ENCODE measurements around the gene MTRFR.
A peak's percentile ranks its signal among the peaks of the same experiment; 100 is the strongest.

The MTRFR gene

DNA sequence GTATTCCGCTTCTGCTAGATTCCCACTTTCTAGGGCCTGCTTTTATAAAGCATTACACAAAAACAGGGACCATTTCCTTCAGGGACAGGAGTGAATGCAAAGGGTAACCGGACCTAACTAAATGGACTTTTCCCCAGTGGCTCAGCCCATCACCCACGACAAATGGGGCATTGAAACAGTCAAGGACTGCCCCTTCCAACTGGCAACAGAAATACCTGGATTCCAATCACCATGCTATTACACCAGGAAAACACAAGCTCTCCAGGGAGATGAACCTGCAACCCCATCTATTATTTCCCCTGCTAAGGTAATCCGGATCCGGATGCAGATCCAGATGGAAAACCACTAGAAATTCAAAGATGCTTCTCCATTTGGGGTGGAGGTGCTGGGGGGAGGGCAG lies 1.3 kb upstream of the MTRFR start:
- Histone ChIP-seq H3K4me3 (ENCODE audit: low read depth in 1 of 5, low read length in 5 of 5) (peak overlapping the region; percentile 79 to 98 (median 96)), H3K27me3 (ENCODE audit: control insufficient read depth in 5 of 5, insufficient read depth in 4 of 5, low read length in 5 of 5) (no peaks in the 10 kb centered on the region), H3K4me1 (ENCODE audit: control insufficient read depth in 5 of 5, insufficient read depth in 5 of 5, low read length in 5 of 5) (peaks cover 5 to 30% (median 27%) of the 10 kb centered on the region in 5 donors), H3K36me3 (ENCODE audit: control insufficient read depth in 5 of 5, insufficient read depth in 5 of 5, low read length in 5 of 5) (peaks cover 0 to 5% (median 0%) of the 10 kb centered on the region in 5 donors), H3K9me3 (ENCODE audit: control insufficient read depth in 5 of 5, low read length in 5 of 5) (no peaks in the 10 kb centered on the region), H3K9ac (ENCODE audit: low read length in 5 of 5) (peak overlapping the region in 4 of 5 donors; percentile 48 to 88 (median 82)), H3K27ac (ENCODE audit: low read depth, low read length) (peak overlapping the region; percentile 83)

DNA sequence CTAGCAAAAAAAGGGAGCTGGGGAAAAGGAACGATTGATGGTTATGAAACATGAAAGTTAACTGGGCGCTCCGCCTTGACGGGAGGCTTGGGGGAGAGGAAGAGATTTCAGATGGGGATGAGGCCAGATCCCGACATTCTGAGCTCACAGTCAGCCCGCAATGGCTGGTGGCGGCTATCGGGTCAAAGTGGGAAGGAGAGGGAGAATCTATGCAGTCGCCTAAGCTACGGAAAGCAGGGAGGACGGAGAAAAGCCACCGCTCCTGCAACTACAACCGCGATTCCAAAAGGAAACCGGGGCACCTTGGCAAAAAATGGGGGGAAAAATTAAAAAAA lies 797 bp upstream of the MTRFR start:
- Histone ChIP-seq H3K27ac (ENCODE audit: low read depth, low read length) (peak overlapping the region; percentile 83), H3K9me3 (ENCODE audit: control insufficient read depth in 5 of 5, low read length in 5 of 5) (no peaks in the 10 kb centered on the region), H3K4me3 (ENCODE audit: low read depth in 1 of 5, low read length in 5 of 5) (peak overlapping the region; percentile 79 to 98 (median 96)), H3K4me1 (ENCODE audit: control insufficient read depth in 5 of 5, insufficient read depth in 5 of 5, low read length in 5 of 5) (peaks cover 5 to 30% (median 27%) of the 10 kb centered on the region in 5 donors), H3K9ac (ENCODE audit: low read length in 5 of 5) (peak overlapping the region in 4 of 5 donors; percentile 48 to 88 (median 82)), H3K36me3 (ENCODE audit: control insufficient read depth in 5 of 5, insufficient read depth in 5 of 5, low read length in 5 of 5) (peaks cover 0 to 5% (median 0%) of the 10 kb centered on the region in 5 donors), H3K27me3 (ENCODE audit: control insufficient read depth in 5 of 5, insufficient read depth in 4 of 5, low read length in 5 of 5) (no peaks in the 10 kb centered on the region)

DNA sequence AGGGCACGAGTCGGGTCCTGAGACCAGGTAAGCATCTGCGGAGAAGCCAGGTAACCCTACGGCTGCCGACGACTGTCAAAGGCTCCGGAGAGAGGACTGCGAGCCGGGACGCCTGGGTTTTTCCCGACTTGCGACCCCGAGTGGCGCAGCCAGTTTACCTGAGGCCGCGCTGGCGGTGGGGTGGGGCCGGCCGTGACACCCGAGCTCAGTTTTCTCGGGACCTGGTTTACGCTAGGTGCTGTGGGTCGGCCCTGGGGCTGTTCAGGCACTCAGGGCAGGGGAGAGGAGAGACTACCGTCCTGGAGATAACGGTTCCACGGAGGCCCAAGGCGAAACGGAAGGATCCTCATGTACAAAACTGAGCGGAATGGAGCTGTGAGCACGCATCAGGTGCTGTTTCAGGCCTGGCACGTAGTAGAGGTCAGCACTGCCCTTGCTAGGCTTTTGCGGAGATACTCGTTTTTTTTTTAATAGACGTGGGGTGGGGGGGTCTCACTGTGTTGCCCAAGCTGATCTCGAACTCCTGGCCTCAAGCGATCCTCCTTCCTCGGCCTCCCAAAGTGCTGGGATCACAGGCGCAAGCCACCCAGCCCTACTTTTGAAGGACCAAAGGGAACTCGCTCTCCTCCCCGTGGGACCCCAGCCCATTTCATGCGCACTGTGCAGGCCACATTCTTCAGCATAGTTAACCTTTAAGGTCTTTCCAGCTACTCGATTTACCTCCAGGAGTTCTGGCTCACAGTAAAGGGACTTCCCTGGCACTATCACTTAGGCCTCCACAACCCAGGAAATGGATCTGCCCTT lies 471 bp downstream of the MTRFR start:
- Histone ChIP-seq H3K27me3 (ENCODE audit: control insufficient read depth in 5 of 5, insufficient read depth in 4 of 5, low read length in 5 of 5) (no peaks in the 10 kb centered on the region), H3K36me3 (ENCODE audit: control insufficient read depth in 5 of 5, insufficient read depth in 5 of 5, low read length in 5 of 5) (peaks cover 0 to 2% (median 0%) of the 10 kb centered on the region in 5 donors), H3K27ac (ENCODE audit: low read depth, low read length) (peak overlapping the region; percentile 83), H3K4me1 (ENCODE audit: control insufficient read depth in 5 of 5, insufficient read depth in 5 of 5, low read length in 5 of 5) (peaks cover 5 to 35% (median 27%) of the 10 kb centered on the region in 5 donors), H3K9me3 (ENCODE audit: control insufficient read depth in 5 of 5, low read length in 5 of 5) (no peaks in the 10 kb centered on the region), H3K4me3 (ENCODE audit: low read depth in 1 of 5, low read length in 5 of 5) (peak overlapping the region; percentile 79 to 99 (median 96)), H3K9ac (ENCODE audit: low read length in 5 of 5) (peak overlapping the region; percentile 85 to 98 (median 94))

DNA sequence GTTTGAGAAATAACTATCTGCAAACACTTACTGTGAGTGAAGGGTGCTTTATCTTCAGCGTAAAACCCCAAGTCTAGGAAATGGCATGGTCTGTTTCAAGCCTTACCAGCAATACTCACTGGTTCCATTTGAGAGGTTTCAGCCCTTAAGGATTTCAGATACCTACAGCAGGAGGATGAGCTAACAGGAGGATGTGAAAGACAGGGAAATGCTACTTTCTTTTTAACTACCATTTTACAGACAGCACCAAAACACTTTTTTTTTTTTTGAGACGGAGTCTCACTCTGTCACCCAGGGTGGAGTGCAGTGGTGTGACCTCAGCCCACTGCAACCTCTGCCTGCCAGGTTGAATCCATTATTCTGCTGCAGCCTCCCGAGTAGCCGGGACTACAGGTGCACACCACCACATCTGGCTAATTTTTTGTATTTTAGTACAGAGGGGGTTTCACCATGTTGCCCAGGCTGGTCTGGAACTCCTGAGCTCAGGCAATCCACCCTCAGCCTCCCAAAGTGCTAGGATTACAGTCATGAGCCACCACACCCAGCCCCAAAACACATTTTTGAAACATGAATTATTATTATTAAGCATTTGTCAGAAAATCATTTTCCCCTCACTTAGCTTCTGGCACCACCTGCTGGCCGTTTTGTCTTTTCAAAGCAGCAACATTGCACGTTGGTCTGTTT lies 4.6 kb downstream of the MTRFR start:
- Histone ChIP-seq H3K9me3 (ENCODE audit: control insufficient read depth in 5 of 5, low read length in 5 of 5) (no peaks in the 10 kb centered on the region), H3K4me1 (ENCODE audit: control insufficient read depth in 5 of 5, insufficient read depth in 5 of 5, low read length in 5 of 5) (peaks cover 9 to 31% (median 28%) of the 10 kb centered on the region in 5 donors), H3K4me3 (ENCODE audit: low read depth in 1 of 5, low read length in 5 of 5) (no peak overlapping the region), H3K9ac (ENCODE audit: low read length in 5 of 5) (no peak overlapping the region), H3K27me3 (ENCODE audit: control insufficient read depth in 5 of 5, insufficient read depth in 4 of 5, low read length in 5 of 5) (no peaks in the 10 kb centered on the region), H3K27ac (ENCODE audit: low read depth, low read length) (no peak overlapping the region), H3K36me3 (ENCODE audit: control insufficient read depth in 5 of 5, insufficient read depth in 5 of 5, low read length in 5 of 5) (peaks cover 0 to 2% (median 0%) of the 10 kb centered on the region in 5 donors)

DNA sequence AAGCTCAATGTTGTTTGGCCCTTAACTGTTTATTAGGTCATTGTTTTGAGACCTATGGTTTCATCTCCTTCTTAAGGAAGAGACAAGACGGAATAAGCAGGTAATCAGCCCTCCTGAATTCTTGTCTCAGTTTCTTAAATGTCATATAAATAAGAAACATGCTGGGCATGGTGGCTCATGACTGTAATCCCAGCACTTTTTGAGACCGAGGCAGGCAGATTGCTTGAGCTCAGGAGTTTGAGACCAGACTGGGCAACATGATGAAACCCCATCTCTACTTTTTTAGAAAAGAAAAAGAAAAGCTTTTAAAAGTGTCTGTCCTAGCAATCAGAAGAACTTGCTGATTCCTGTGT lies 5.1 kb downstream of the MTRFR start:
- no peaks in the 10 kb centered on the region for H3K27me3 ChIP-seq (ENCODE audit: control insufficient read depth in 5 of 5, insufficient read depth in 4 of 5, low read length in 5 of 5)
- H3K4me1 ChIP-seq (ENCODE audit: control insufficient read depth in 5 of 5, insufficient read depth in 5 of 5, low read length in 5 of 5): peaks cover 6 to 33% (median 28%) of the 10 kb centered on the region in 5 donors
- peaks cover 0 to 2% (median 0%) of the 10 kb centered on the region in 5 donors for H3K36me3 ChIP-seq (ENCODE audit: control insufficient read depth in 5 of 5, insufficient read depth in 5 of 5, low read length in 5 of 5)
- no peak overlapping the region for H3K27ac ChIP-seq (ENCODE audit: low read depth, low read length)
- no peak overlapping the region for H3K4me3 ChIP-seq (ENCODE audit: low read depth in 1 of 5, low read length in 5 of 5)
- H3K9ac ChIP-seq (ENCODE audit: low read length in 5 of 5): no peak overlapping the region
- H3K9me3 ChIP-seq (ENCODE audit: control insufficient read depth in 5 of 5, low read length in 5 of 5): no peaks in the 10 kb centered on the region

DNA sequence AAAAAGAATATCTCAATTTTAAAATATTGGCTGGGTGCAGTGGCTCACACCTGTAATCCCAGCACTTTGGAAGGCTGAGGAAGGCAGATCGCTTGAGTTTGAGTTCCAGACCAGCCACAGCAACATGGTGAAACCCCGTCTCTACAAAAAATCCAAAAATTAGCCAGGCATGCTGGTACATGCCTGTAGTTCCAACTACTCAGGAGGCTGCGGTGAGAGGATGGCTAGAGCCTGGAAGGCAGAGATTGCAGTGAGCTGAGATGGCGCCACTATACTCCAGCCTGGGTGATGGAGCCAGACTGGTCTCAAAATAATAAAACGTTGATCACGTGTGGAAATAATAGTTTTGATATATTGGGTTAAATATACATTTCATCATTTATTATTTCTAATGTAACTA lies 5.7 kb downstream of the MTRFR start:
- Histone ChIP-seq H3K4me1 (ENCODE audit: control insufficient read depth in 5 of 5, insufficient read depth in 5 of 5, low read length in 5 of 5) (peaks cover 6 to 27% (median 22%) of the 10 kb centered on the region in 5 donors), H3K36me3 (ENCODE audit: control insufficient read depth in 5 of 5, insufficient read depth in 5 of 5, low read length in 5 of 5) (peaks cover 0 to 2% (median 0%) of the 10 kb centered on the region in 5 donors), H3K27ac (ENCODE audit: low read depth, low read length) (no peak overlapping the region), H3K4me3 (ENCODE audit: low read depth in 1 of 5, low read length in 5 of 5) (no peak overlapping the region), H3K9me3 (ENCODE audit: control insufficient read depth in 5 of 5, low read length in 5 of 5) (no peaks in the 10 kb centered on the region), H3K27me3 (ENCODE audit: control insufficient read depth in 5 of 5, insufficient read depth in 4 of 5, low read length in 5 of 5) (no peaks in the 10 kb centered on the region), H3K9ac (ENCODE audit: low read length in 5 of 5) (no peak overlapping the region)

DNA sequence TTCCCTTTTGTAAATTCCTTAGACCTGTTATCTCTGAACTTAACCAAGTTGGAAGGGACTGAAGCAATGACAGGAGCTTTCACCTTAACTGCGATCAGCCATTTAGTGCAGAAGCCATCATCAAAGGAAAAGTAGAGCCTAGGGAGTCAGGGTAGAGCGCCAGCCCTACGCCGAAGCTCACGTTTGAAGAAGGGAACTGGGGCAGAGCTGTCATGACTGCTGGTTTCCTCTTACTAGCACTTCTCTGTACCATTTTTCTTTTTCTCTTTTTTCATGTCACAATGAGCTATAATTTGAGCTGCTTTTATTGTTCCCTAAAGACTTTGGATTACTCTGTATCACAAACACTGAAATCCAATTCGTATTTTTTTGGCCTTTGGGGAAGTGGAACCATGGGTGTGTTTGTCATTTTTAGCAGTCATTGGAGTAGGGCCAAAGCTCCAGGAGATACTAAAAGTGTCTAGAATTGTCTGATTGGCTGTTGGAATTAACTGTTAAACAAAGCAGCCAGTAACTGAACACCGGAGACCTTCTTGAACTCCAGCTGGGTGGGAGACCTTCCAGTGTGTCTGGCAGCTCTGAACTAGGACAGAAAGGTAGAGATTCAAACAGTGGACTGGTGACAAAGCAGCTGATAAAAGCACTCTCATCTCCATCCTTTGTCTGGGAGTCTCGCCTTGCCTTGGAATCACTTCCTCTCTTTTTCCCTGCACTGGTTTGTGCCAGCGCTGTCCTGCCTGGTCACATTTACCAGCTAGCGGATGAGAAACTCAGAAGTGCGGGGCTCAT lies 9.1 kb downstream of the MTRFR start:
- no peak overlapping the region for H3K4me3 ChIP-seq (ENCODE audit: low read depth in 1 of 5, low read length in 5 of 5)
- H3K36me3 ChIP-seq (ENCODE audit: control insufficient read depth in 5 of 5, insufficient read depth in 5 of 5, low read length in 5 of 5): peaks cover 0 to 2% (median 0%) of the 10 kb centered on the region in 5 donors
- peaks cover 6 to 20% (median 15%) of the 10 kb centered on the region in 5 donors for H3K4me1 ChIP-seq (ENCODE audit: control insufficient read depth in 5 of 5, insufficient read depth in 5 of 5, low read length in 5 of 5)
- H3K27me3 ChIP-seq (ENCODE audit: control insufficient read depth in 5 of 5, insufficient read depth in 4 of 5, low read length in 5 of 5): no peaks in the 10 kb centered on the region
- H3K27ac ChIP-seq (ENCODE audit: low read depth, low read length): peak overlapping the region; percentile 6
- H3K9ac ChIP-seq (ENCODE audit: low read length in 5 of 5): peak overlapping the region in 2 of 5 donors; percentile 2 to 24
- no peaks in the 10 kb centered on the region for H3K9me3 ChIP-seq (ENCODE audit: control insufficient read depth in 5 of 5, low read length in 5 of 5)

DNA sequence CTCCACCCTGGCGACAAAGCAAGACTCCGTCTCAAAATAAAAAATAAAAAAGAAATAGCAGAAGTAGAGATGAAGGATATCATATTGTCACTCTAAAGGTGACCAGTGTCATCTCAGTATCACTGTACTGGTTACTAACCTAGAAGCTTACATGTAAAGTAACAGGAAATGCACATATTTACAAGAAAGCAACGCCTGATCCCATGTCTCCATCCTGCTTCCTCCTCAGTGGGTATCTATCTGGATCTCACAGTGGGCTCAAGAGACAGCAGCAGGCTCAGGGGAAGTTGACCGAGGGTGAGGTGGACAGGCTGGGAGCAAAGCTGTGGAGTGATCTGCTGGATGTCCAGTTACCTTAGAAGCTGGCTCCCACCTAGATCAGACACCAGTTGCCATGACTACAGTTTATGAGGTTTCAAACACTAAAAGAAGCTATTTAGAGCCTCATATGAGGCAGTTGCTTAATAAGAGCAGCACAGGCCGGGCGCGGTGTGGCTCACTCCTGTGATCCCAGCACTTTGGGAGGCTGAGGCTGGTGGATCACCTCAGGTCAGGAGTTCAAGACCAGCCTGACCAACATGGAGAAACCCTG lies 10.5 kb downstream of the MTRFR start:
- Histone ChIP-seq H3K9ac (ENCODE audit: low read length in 5 of 5) (no peak overlapping the region), H3K9me3 (ENCODE audit: control insufficient read depth in 5 of 5, low read length in 5 of 5) (no peaks in the 10 kb centered on the region), H3K27me3 (ENCODE audit: control insufficient read depth in 5 of 5, insufficient read depth in 4 of 5, low read length in 5 of 5) (no peaks in the 10 kb centered on the region), H3K4me3 (ENCODE audit: low read depth in 1 of 5, low read length in 5 of 5) (no peak overlapping the region), H3K4me1 (ENCODE audit: control insufficient read depth in 5 of 5, insufficient read depth in 5 of 5, low read length in 5 of 5) (peaks cover 6 to 15% (median 15%) of the 10 kb centered on the region in 5 donors), H3K36me3 (ENCODE audit: control insufficient read depth in 5 of 5, insufficient read depth in 5 of 5, low read length in 5 of 5) (peaks cover 0 to 2% (median 0%) of the 10 kb centered on the region in 5 donors), H3K27ac (ENCODE audit: low read depth, low read length) (no peak overlapping the region)

DNA sequence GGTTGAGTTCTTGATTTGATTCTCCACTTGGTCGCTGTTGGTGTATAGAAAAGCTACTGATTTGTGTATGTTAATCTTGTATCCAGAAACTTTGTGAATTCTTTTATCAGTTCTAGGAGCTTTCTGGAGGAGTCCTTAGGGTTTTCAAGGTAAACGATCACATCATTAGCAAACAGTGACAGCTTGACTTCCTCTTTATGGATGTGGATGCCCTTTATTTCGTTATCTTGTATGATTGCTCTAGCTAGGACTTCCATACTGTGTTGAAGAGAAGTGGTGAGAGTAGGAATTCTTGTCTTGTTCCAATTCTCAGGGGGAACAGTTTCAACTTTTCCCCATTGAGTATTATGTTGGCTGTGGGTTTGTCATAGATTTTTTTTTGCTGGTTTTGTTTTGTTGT lies 12.4 kb downstream of the MTRFR start:
- no peaks in the 10 kb centered on the region for H3K9me3 ChIP-seq (ENCODE audit: control insufficient read depth in 5 of 5, low read length in 5 of 5)
- no peaks in the 10 kb centered on the region for H3K27me3 ChIP-seq (ENCODE audit: control insufficient read depth in 5 of 5, insufficient read depth in 4 of 5, low read length in 5 of 5)
- no peak overlapping the region for H3K9ac ChIP-seq (ENCODE audit: low read length in 5 of 5)
- H3K36me3 ChIP-seq (ENCODE audit: control insufficient read depth in 5 of 5, insufficient read depth in 5 of 5, low read length in 5 of 5): no peaks in the 10 kb centered on the region
- no peak overlapping the region for H3K4me3 ChIP-seq (ENCODE audit: low read depth in 1 of 5, low read length in 5 of 5)
- H3K27ac ChIP-seq (ENCODE audit: low read depth, low read length): no peak overlapping the region
- peaks cover 6 to 20% (median 17%) of the 10 kb centered on the region in 5 donors for H3K4me1 ChIP-seq (ENCODE audit: control insufficient read depth in 5 of 5, insufficient read depth in 5 of 5, low read length in 5 of 5)
